GM18951 (cell line): Measurements from ENCODE around the gene NIP7.

Experiments used
- POLR2A ChIP-seq: IDR thresholded peaks from 4 replicates; pipeline ENCODE4 v1.6.1; 2011; ENCODE audit warnings: mild to moderate bottlenecking; ENCODE audit not compliant: insufficient read length, insufficient read depth; ENCODE audit errors: extremely low read depth
- in situ Hi-C: fragments of 300-500 bp; cut with MboI; formaldehyde crosslinking; loops from one replicate; pipeline ENCODE4 v1.12.0; 2022; ENCODE audit warnings: low sequenced_read_pairs, mixed read lengths, inconsistent platforms; ENCODE audit not compliant: unreplicated experiment

Gene NIP7

DNA sequence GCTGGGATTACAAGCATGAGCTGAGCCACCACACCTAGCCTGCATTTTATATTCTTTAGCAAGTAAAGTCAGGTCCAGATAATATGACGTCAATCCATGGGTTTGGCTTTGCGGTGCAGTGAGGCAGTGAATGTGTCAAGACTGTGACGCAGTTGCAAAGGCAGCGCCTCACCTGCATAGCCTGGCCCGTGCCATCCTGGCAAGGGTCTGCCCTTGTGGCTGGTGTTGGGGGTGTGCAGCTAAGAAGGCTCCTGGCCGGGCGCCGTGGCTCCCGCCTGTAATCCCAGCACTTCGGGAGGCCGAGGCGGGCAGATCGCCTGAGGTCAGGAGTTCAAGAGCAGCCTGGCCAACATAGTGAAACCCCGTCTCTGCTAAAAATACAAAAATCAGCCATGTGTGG, 16.2 kb upstream of the NIP7 start:
- TF ChIP-seq POLR2A = no peak
- in situ Hi-C loops = no loop called here

GRCh38 chr16:69324013-69324531, 15.5 kb upstream of the NIP7 start:
- TF ChIP-seq POLR2A = no peak
- in situ Hi-C loops = no loop called here

DNA sequence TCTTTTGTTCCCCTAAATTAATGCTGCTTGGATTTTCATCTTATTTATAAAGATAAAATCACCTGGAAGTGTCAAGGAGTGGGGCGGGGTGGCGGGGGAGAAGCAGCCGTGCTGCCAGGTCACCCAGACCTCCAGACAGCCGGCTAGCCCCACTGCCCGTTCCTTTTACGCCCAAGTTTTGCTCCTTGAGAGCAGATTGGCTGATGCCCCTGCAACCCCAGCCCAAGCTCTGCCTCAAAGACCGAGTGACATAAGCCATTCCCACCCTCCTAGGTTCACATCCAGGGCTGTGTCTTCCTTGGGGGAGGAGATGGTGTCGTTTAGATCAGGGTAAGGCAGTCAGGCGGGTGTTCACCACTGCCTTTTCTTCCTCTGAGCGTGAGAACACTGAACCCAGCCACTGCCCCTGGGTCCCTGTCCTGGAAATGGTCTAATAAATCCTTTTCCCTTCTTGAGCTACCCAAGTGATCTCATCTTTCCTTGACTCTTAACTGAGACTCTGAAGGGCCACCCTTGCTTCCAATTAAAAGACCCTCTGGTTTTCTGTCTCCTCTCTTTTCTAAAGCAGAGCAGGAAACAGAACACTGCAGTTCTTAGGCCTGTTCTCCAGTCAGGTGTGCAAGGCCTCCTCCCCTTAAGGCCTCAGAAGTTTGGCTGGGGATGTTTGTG, 14.9 kb upstream of the NIP7 start:
- no peak for TF ChIP-seq POLR2A
- in situ Hi-C loops = no loop called here

- no peak for TF ChIP-seq POLR2A
- in situ Hi-C loops = no loop called here
Observed at GRCh38 chr16:69325784-69326171, 13.8 kb upstream of the NIP7 start.

- no peak for TF ChIP-seq POLR2A
- in situ Hi-C loops = no loop called here
Observed at GRCh38 chr16:69326172-69326873, 13.2 kb upstream of the NIP7 start.

DNA sequence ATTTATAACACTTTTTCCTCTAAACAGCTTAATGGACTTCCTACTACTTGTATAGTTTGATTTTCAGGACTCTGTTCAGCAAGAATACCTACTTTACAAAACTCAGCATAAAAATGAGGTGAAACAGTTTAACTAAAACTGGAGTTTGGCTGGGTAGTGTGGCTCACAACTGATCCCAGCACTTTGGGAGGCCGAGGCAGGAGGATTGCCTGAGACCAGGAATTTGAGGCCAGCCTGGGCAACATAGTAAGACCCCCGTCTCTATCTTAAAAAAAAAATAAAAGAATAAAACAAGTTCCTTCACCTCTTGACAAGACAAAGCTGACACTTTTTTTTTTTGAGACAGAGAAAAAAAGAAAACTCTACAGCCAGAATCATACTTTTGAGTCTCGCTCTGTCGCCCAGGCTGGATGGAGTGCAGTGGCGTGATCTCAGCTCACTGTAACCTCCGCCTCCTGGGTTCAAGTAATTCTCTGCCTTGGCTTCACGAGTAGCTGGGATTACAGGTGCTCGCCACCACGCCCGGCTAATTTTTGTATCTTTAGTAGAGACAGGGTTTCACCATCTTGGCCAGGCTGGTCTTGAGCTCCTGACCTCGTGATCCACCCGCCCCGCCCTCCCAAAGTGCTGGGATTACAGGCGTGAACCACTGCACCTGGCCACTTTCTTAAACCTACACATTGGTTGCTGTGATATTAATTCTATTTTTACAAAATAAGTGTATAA, 11.8 kb upstream of the NIP7 start:
- TF ChIP-seq POLR2A = no peak
- in situ Hi-C loops = no loop called here

GRCh38 chr16:69328854-69329316, 10.7 kb upstream of the NIP7 start:
- in situ Hi-C loops = no loop called here
- TF ChIP-seq POLR2A = no peak

GRCh38 chr16:69329369-69330285, 9.9 kb upstream of the NIP7 start:
- no peak for TF ChIP-seq POLR2A
- in situ Hi-C loops = no loop called here

DNA sequence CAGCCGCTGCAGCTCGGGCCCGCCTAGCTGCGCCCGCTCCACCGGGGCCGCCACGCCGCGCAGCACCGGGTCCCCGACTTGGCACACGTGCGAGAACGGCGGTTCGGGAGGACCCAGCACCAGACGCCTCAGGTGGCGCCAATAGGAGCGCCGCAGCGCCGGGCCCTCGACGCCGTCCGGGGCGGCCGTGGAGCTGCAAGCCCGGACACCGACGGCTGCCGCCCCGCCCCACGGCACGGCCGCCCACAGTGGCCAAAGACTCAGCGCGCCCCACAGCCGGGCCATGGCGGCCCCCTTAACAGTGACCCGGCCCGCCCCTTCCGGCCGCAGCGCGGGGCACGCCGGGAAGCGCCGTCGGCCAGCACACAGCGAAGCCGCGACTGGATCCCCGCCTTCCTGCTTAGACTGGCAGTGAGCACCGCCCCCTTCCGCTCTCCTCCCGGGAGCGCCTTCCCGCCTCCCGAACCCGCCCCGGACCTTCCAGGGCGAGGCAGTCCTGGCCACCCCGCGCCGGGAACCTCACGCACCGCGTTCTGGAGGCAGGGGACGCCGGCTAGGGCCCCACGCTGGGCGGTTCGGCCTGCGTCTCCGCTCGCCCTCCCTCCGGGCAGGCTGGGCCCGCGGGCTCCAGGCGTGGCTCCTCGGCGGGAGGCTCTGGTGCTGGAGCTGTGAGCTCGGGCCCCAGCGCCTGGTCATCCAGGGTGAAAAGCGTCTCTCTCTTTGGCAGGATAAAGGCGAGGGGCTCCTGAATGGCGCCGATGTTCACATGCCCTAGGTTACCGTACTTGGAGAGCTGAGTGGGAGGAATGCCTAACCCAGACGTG, 9.1 kb upstream of the NIP7 start, which contains the start of gene PDF:
TSS of gene PDF (minus strand) at position 303 of the 824 bp plus-strand sequence. CDS start at position 285, 18 bp downstream.
- in situ Hi-C loops = no loop called here
- peak; percentile 88 for TF ChIP-seq POLR2A

DNA sequence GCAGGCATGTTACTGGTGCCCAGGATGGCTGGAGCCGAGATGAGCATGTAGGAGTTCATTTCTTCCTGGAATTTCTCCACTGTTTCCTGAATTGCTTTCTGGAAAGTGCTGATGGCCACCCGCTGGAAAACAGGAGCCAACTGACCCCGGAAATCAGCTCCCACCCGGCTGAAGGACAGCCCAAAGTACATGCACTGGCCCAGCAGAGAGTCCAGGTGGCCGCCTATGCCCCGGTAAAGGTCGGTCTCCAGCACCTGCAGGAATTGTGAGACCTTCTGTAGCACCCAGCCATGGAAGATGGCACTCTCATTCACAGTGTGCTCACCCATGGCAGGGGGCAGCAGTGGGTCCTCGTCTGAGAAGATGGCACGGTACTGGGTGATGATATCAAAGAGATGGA, 4.9 kb upstream of the NIP7 start:
- in situ Hi-C loops = no loop called here

GRCh38 chr16:69338557-69339288, 849 bp upstream of the NIP7 start:
- in situ Hi-C loops = no loop called here

More for the DNA sequence above, 4.9 kb upstream of the NIP7 start:
- TF ChIP-seq POLR2A = no peak

More at GRCh38 chr16:69338557-69339288, 849 bp upstream of the NIP7 start:
- TF ChIP-seq POLR2A = no peak
